Caki2 (cell line): Measurements from ENCODE around the gene CDC42BPB. TPM values are rescaled to one million over a fixed set of nuclear protein-coding genes. Genes with fewer than 3 reads are reported as not detected.

Experiments
- DNase-seq: peaks from one replicate; pipeline ENCODE4 v3.0.0-alpha.2; 2015; ENCODE audit warnings: low read depth
- in situ Hi-C: cut with HindIII; loops from 2 replicates; pipeline ENCODE4 v1.10.0; 2016; ENCODE audit warnings: low sequenced_read_pairs, low pct_unique_long_range_greater_than_20kb, mixed read lengths
- total RNA-seq: library from RNA; depleted of rRNA; stranded (reverse); fragments of >200 nt; shearing (Covaris generic); gene quantifications from 2 replicates; pipeline ENCODE4 v1.2.3, GENCODE V29; 2014; ENCODE audit warnings: low replicate concordance; rRNA removed

The CDC42BPB gene, protein sequence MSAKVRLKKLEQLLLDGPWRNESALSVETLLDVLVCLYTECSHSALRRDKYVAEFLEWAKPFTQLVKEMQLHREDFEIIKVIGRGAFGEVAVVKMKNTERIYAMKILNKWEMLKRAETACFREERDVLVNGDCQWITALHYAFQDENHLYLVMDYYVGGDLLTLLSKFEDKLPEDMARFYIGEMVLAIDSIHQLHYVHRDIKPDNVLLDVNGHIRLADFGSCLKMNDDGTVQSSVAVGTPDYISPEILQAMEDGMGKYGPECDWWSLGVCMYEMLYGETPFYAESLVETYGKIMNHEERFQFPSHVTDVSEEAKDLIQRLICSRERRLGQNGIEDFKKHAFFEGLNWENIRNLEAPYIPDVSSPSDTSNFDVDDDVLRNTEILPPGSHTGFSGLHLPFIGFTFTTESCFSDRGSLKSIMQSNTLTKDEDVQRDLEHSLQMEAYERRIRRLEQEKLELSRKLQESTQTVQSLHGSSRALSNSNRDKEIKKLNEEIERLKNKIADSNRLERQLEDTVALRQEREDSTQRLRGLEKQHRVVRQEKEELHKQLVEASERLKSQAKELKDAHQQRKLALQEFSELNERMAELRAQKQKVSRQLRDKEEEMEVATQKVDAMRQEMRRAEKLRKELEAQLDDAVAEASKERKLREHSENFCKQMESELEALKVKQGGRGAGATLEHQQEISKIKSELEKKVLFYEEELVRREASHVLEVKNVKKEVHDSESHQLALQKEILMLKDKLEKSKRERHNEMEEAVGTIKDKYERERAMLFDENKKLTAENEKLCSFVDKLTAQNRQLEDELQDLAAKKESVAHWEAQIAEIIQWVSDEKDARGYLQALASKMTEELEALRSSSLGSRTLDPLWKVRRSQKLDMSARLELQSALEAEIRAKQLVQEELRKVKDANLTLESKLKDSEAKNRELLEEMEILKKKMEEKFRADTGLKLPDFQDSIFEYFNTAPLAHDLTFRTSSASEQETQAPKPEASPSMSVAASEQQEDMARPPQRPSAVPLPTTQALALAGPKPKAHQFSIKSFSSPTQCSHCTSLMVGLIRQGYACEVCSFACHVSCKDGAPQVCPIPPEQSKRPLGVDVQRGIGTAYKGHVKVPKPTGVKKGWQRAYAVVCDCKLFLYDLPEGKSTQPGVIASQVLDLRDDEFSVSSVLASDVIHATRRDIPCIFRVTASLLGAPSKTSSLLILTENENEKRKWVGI (N-terminal part only)
- 7.5 and 12.9 TPM in 2 replicates for total RNA-seq

DNA sequence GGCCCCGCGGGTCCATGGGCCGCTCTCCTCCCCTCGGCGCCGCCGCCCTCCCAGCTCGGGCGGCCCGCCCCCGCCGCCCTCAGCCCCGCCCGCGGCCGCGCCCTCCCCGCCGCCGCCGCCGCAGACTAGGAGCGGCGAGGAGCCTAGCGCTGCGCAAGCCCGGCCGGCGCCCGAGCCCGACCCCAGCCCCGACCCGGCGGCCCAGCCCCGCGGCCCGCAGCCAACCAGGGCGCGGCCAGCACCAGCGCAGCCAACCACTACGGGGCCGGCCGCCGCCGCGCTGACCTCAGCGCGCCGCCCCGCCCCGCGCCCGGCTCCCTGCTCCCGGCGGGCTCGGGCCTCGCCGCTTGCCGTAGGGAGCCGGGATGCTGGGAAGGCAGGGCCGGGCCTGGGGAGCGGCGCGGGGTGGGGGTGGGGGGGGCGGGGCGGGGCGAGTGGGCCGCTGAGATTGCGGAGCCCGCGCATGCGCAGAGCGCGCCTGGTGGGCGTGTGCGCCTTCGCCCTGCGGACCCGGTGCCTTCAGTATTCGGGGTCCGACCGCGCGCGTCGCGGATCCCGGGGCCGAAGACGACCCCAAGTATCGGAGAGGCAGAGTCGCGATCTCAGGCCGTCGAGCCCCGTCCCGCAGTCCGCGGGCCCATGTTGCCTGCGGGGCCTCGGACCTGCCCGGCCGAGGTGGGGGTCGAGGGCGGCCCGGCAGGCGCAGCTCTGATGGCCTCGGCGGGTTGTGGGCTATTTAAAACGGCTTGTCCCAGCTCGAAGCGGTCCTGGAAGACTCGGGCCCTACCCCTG, at the start of gene CDC42BPB:
Gene CDC42BPB (minus strand): TSS at position 178 of the 792 bp plus-strand sequence. CDS start 376 bp downstream, outside the sequence.
- DNase-seq = peak; percentile 82
- in situ Hi-C loops = no loop called here

DNA sequence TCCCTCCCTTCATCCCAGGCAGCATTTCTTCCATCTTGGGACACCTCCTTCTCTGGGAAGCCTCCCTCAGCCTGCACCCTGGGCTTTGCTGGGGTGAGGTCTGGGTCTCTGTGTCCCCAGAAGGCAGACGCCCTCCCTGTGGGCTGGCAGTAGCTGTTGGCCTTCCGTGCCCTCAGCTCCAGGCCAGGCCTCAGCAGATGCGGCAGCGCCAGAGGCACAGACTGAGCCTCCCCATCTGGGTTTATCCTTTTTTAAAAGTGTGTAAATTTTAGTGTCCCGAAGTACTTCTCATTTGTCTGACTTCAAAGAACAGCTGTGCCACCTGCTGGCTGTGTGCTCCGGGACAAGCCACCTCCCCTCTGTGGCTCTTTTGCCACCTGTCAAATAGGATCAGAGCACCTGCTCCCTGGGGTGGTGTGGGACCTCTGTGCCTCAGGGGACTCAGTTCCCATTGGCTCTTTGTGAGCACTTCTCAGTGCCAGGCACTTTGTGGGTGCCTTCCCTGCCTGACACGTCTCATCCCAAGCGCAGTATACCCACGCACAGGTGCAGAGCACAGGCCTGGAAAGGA, 48.3 kb upstream of the CDC42BPB start:
- in situ Hi-C loops = no loop called here
- no peak for DNase-seq

DNA sequence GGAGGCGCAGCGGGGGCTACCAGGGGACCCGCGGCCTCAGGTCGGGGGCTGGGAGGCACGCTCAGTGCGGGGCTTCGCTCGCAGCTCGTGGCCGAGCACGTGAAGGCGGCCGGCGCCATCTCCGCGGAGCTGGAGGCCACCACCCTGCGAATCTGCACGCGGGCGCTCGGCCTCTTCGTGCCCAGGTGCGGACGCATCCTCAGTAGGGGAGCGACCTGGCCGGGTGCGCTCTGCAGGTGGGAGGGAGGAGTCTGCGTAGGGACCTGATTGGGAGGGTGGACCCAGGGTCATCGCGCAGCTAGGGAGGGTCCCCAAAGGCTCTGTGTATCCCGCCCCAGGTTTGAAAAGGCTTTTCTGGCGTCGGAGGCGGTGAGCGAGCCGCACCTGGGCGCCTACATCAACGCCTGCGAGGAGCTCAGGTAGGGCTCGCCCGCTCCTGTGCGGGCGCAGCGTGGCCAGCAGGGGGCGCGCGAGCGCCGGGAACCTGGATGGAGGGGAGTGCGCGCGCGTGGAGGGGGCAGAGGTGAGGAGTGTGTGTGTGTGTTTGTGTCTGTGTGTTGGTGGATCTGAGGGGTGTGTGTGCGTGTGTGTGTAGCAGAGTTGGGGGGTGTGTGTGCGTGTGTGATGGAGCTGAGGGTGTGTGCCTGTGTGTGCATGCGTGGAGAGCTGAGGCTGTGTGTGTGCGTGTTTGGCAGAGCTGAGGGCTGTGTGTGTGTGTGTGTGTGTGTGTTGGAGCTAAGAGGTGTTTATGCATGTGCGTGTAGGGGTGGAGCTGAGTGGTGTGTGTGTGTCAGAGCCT, 47.5 kb upstream of the CDC42BPB start:
- in situ Hi-C loops = no loop called here

DNA sequence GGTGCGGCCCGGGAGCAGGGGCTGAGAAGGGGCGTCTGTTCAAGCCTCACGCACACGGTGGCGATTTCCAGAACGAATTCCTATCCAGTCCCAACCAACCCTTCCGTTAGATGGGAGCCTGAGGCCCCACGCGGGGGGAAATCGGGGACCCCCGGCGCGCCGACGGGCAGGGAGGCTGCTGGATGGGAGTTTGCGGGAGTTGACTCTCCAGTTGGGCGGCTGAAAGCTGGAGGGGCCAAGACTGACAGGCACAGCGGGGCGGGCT, 47.0 kb upstream of the CDC42BPB start:
- no peak for DNase-seq
- in situ Hi-C loops = no loop called here

More for the DNA sequence above, 47.5 kb upstream of the CDC42BPB start:
- DNase-seq = peak; percentile 64

DNA sequence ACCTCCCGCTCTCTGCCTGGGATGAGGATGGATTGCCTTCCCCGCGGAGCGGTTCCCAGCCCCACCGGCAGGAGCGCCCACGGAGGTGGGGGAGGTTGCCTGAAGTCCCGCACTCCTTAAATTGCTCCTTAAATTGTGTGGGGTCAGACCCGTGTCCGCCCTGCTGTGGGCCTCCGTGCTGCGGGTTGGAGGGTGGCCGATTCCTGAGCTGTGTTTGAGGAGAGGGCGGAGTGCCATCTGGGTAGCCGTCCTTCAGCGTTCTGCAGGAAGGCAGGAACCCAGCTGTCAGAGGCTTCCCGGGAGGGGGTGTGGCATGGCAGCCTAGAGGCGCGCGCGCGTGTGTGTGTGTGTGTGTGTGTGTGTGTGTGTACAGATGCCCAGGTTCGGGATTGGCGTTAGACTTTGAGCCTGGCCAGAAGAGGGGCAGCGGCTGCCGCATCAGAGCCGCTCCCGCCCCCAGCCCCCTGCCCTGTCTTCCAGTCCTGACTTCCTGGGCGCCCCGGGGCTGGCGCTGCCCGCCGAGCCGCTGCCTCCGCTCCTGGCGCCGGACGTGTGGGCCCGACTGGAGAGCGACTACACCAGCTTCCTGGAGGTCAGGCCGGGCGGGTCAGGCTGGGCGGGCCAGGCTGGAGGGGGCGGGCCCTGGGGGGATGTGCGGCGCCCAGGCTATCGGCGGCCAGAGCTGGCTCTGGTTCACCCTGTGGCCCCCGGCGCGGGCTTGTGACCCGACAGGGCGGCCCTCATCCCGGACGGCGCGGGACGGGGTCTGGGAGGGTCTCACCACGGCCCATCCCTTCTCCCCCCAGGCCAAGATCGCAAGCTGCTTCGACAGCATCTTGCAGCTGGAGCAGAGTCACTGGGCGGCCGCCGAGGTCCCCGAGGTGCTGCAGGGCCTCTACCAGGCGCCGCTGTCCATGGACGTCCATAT, 46.4 kb upstream of the CDC42BPB start:
- in situ Hi-C loops = no loop called here
- peak; percentile 87 for DNase-seq

DNA sequence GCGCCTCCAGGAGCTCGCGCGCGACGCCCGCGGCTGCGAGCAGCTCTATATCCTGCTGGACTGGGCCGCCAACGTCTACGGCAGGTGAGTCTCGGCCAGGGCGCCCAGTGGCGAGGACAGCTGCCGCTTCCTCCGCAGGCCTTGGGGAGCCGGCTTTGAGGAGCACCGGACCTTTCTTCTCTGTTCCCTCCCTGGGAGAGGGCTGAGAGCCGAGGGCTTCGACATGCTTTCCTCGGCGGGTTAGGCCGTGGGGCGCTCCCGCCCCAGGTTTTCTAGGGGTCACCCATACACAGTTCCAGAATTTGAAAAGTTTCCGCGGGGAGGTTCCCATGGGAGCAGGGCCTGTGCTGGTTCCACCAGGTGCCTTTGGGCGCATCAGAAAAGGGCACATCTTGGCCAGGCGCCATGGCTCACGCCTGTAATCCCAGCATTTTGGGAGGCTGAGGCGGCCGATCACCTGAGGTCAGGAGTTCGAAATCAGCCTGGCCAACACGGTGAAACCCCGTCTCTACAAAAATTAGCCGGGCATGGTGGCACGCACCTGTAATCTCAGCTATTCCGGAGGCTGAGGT, 45.4 kb upstream of the CDC42BPB start:
- DNase-seq = no peak
- in situ Hi-C loops = no loop called here

DNA sequence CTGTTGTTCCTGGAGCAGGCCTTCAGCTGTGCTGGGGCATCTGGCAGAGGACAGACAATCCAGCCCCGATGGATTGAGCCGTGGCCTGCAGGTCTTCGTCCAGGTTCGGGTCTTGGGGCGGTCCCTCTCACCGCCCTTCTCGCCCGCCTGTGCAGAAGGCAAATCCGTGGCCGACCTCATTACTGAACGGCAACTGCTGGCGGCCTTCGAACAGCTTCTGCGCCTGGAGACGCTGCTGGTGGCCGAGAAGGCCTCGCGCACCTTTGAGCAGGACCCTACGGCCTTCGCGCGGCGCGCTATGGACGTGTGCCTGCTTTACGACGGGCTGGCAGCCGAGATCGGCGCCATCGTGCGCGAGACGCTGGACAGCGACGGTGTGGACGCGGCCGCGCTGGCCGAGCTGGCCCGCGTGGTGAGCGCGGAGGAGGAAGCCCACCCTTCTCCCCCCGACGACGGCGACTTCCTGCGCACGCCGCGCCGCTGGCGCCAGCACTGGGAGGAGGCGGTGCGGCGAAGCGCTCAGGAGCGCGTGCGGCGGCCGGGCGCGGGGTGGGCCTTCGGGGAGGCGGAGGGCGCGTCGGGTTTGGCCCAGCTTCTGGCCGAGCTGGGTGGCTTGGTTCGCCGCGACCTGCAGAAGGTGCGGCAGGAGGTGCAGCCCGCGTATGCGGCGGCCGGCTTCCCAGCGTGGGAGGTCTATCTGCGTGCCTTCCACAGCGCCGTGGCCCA, 44.8 kb upstream of the CDC42BPB start:
- DNase-seq = no peak
- in situ Hi-C loops = no loop called here

DNA sequence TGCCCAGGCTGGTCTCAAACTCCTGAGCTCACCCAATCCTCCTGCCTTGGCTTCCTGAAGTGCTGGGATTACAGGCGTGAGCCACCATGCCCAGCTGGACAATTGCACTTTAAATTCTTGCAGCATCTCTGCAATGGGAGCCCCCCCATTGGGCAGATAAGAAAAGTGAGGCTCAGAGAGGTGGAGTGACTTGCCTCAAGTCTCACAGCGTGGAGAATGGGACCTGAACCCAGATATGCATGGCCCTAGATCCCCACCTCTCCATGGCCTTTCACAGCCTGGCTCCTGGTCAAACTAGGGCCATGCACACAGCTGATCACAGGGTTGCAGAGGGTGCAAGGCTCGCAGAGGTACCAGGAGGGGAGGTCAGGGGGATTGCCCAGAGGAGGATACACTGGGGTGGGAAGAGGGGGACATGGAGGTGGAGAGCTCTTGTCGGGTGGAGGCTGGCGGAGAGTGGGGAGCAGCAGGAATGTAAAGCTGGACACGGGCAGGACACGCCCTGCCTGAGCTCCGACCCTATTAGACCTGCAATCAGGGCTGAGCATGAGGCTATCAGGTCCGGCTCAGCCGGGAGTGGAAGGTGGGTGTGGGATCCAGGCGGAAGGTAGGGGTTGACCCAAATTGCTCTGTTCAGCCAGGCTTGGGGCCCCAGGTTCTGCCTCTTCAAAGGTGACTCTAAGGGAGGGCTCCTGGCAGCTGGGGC, 44.1 kb upstream of the CDC42BPB start:
- in situ Hi-C loops = no loop called here
- no peak for DNase-seq

DNA sequence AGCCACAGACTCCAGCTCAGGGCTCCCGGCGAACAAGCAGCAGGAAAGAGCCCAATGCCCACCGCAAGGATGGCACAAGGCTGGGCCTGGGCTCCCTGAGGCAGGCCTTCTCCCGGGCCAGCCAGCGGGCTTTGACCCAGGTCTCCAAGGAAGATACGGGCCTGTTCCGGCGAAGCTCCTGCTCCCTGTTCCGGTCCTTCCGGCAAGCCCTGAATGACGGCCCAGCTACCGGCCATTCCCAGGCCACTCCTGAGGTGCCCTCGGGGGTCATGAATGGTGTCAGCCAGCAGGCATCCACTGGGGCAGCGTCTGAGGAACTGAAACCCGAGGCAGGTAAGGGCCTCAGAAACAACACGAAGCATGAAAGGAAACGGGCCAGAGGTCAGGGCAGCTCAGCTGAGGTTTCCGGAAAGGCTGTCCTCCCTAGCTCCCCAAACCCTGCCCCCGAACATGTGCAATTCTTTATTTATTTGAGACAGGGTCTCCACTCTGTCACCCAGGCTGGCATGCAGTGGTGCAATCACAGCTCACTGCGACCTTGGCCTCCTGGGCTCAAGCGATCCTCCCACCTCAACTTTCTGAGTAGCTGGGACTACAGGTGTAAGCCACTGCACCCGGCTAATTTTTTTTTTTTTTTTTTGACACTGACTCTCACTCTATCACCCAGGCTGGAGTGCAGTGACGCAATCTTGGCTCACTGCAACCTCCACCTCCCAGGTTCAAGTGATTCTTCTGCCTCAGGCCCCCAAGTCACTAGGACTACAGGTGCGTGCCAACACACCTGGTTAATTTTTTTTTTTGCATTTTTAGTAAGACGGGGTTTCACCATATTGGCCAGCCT, 43.2 kb upstream of the CDC42BPB start:
- no peak for DNase-seq
- in situ Hi-C loops = no loop called here

DNA sequence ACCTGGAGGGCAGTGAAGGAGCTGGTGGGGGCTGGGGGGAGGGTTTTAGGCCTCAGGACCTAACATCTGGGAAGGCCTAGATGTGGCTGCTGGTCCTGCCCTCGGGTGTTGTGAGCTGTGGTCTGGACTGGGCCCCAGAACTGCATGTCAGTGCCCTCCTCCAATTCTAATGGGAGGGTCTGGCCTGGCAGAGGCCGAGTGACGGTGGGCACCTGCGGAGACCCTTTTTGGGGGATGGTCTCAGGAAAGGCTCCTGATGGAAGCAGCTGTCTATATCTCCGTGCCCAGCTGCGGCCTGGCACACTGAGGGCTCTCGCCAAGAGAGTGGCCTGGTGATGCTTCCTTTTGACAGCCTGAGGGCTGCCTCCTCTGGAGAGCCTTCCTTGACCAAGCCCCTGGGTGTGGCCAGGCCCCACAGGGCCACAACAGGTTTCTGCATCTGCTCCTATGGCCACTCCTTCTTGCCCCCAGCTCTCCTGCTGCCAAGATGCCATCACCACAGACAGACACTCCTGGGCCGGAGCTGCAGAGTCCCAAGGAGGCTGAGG, 42.5 kb upstream of the CDC42BPB start:
- in situ Hi-C loops = no loop called here
- DNase-seq = no peak

DNA sequence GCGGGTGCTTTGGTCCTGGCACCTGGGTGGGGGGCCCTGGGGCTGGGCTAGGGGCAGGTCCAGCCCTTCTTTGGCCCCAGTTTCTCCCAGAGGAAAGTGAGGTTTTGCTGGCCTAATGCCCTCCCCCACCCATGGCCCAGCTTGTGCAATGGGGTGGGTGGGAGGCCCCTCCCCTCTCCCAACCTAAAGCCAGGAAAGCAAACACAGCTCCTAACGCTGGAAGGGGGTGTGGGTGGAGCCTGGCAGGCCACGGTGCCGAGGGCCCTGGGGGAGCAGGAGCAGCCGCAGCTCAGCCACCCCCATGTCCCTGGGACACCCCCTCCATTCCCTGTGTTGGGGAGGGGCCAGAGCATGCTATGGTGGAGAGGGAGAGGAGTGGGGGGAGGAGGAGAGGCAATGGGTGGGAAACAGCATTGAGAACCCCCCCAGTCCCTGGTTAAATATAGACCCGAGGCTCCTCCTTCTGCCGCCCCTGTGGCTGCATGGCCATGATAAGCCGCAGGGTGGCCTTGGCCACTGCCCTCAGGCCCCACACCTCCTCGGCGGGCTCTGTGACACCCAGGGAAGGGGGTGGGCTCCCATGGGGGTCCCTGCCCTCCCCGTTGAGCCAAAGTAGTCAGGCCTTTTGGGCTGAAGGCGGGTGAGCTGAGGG, 41.9 kb upstream of the CDC42BPB start:
- no peak for DNase-seq
- in situ Hi-C loops = no loop called here

DNA sequence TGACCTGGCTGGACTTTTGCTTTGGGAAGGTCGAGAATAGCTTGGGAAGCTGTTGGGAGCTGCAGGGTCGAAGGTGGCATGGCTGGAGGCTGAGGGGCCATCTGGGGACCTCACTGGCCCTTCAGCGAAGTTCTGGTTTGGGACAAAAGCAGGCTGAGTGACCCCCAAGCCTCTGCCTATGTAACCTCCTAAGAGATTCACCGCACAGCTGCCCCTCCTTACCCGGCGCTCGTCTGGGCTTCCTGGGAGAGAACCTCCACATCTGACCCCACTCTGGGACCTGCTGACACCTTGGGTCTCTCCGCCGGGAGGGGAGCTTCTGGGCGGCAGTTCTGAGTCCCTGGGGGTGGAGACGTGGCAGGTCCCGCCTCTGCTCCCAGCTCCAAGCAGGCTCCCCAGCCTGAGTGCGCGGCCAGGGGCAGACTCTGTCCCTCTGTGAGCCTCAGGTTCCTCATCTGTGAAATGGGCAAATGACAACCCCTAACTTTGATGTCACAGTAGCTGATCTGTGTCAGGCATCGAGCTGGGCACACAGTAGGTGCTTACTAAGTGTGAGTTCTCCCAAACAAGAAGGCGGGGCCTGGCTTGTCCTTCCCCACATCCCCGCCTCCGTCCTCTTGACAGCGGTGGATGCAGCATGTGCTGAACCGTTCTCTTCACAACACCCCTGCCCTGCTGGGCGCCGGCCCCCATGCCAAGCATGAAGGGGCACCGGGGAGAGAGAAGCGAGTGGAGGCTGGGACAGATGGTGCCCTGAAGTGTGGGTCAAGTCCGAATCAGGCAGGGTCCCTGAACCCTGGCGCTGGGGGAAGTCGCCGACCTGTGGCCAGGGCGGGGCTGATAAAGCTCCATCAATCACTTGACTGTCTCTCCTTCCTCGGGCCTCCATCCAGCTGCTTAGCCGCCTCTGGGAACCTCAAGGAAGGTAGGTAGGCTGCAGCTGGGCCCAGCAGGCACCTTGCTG, 40.9 kb upstream of the CDC42BPB start:
- no peak for DNase-seq
- in situ Hi-C loops = no loop called here
